Raji (cell line): ENCODE data around the gene YWHAQ.
A peak's percentile ranks its signal among the peaks of the same experiment; 100 is the strongest.

Experiments used
- POLR2A ChIP-seq: IDR thresholded peaks from 2 replicates; pipeline ENCODE4 v1.6.1; 2011; ENCODE audit warnings: low read depth, low read length, control low read depth; ENCODE audit not compliant: insufficient read depth

Gene YWHAQ

GRCh38 chr2:9590641-9591040 is 40.2 kb downstream of the YWHAQ start:
- no peak for TF ChIP-seq POLR2A

- no peak for TF ChIP-seq POLR2A
These were observed 44.3 kb downstream of the YWHAQ start for GRCh38 chr2:9586465-9586864.

GRCh38 chr2:9585486-9585885 is 45.3 kb downstream of the YWHAQ start:
- no peak for TF ChIP-seq POLR2A

GRCh38 chr2:9582624-9583023 is 48.2 kb downstream of the YWHAQ start:
- TF ChIP-seq POLR2A = no peak

GRCh38 chr2:9578467-9579235 is 52.1 kb downstream of the YWHAQ start:
- TF ChIP-seq POLR2A = no peak

- no peak for TF ChIP-seq POLR2A
These were observed 56.5 kb downstream of the YWHAQ start for GRCh38 chr2:9574331-9574730.

- no peak for TF ChIP-seq POLR2A
These were observed 57.0 kb downstream of the YWHAQ start for GRCh38 chr2:9573840-9574239.

- no peak for TF ChIP-seq POLR2A
These were observed 57.6 kb downstream of the YWHAQ start for GRCh38 chr2:9573013-9573720.

- no peak for TF ChIP-seq POLR2A
These were observed 60.4 kb downstream of the YWHAQ start for GRCh38 chr2:9570182-9571060.

- no peak for TF ChIP-seq POLR2A
These were observed 65.2 kb downstream of the YWHAQ start for GRCh38 chr2:9565436-9566153.

GRCh38 chr2:9560628-9561027 is 70.2 kb downstream of the YWHAQ start:
- no peak for TF ChIP-seq POLR2A

- TF ChIP-seq POLR2A = no peak
These were observed 71.8 kb downstream of the YWHAQ start for GRCh38 chr2:9558948-9559381.

- TF ChIP-seq POLR2A = no peak
These were observed 74.6 kb downstream of the YWHAQ start for GRCh38 chr2:9556121-9556743.

GRCh38 chr2:9555297-9556120 is 75.3 kb downstream of the YWHAQ start, which contains the start of gene ADAM17:
Gene ADAM17, minus strand, starts transcription at chr2:9555830. Its CDS starts 225 bp downstream, at chr2:9555605.
- peak; percentile 90 for TF ChIP-seq POLR2A

- peak; percentile 38; the same call in 1 of the 2 replicates for TF ChIP-seq POLR2A
These were observed 75.9 kb downstream of the YWHAQ start for GRCh38 chr2:9554921-9555296.
